Measurements from ENCODE around the gene SLC22A14.
"Not testable (repeated sequence)": the region's sequence is repeated elsewhere in the genome, so short reads cannot be mapped to it uniquely, and the experiment has no call there.

The SLC22A14 gene, protein sequence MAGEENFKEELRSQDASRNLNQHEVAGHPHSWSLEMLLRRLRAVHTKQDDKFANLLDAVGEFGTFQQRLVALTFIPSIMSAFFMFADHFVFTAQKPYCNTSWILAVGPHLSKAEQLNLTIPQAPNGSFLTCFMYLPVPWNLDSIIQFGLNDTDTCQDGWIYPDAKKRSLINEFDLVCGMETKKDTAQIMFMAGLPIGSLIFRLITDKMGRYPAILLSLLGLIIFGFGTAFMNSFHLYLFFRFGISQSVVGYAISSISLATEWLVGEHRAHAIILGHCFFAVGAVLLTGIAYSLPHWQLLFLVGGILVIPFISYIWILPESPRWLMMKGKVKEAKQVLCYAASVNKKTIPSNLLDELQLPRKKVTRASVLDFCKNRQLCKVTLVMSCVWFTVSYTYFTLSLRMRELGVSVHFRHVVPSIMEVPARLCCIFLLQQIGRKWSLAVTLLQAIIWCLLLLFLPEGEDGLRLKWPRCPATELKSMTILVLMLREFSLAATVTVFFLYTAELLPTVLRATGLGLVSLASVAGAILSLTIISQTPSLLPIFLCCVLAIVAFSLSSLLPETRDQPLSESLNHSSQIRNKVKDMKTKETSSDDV

DNA sequence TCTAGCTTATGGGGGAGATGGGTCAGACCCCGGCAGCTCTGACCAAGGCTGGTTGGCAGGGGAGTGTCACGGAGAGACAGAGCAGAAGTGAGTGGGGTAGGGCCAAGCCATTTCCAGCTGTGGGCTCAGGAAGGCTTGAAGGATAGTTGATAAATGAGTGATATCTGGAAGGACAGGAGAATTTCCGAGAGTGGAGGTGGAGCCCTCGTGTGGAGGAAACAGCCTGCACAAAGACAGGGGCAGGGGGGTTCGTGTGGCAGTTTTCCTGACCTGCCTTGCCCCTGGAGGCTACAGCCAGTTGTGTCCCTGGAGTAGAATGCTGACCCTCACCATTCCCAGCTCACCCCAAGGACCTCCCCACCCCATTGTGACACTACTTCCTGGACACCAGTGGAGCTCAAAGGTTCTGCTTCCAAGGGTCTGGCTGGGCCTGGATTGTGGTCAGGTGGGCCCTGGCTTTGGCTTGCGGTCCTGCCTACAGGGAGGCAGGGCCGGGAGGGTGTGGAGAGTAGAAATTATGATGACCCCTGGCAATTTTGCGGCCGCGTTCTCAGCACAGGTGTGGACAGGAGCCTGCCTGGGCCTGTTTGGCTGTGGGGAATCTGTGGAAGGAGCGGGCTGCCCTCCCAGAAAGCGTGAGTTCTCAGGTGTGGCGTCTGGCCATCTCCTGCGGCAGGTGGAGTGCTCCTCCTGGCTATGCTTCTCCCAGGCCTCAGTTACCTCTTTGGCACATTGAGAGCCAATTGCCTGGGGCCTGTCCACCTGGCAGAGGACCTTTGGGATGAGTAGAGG, at the start of gene SLC22A14:
Gene SLC22A14 (plus strand): TSS at position 400 of the 792 bp plus-strand sequence. CDS start 23,733 bp downstream, outside the sequence.
- in situ Hi-C loops (cut with MboI; ENCODE audit: low sequenced_read_pairs) = no loop called here

DNA sequence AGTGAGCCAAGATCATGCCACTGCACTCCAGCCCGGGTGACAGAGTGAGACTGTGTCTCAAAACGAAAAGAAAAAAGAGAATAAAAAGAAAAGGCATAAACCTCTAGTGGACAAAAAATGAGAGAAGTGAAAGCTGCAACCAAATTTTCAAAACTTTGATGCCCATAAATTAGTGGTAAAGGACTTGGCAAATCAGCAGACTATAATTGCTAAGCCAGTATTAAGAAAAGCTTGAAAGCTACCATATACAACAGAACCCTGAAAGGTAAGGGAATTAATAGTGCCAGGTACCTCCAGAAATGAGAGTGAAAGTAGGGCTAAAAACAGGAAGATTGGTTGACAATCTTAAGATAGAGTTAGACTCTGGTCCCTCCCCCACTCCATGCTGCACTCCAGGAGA, 49.4 kb upstream of the SLC22A14 start:
- in situ Hi-C loops (cut with MboI; ENCODE audit: low sequenced_read_pairs) = no loop called here

GRCh38 chr3:38235466-38235865, 46.6 kb upstream of the SLC22A14 start:
- in situ Hi-C loops (cut with MboI; ENCODE audit: low sequenced_read_pairs) = no loop called here

DNA sequence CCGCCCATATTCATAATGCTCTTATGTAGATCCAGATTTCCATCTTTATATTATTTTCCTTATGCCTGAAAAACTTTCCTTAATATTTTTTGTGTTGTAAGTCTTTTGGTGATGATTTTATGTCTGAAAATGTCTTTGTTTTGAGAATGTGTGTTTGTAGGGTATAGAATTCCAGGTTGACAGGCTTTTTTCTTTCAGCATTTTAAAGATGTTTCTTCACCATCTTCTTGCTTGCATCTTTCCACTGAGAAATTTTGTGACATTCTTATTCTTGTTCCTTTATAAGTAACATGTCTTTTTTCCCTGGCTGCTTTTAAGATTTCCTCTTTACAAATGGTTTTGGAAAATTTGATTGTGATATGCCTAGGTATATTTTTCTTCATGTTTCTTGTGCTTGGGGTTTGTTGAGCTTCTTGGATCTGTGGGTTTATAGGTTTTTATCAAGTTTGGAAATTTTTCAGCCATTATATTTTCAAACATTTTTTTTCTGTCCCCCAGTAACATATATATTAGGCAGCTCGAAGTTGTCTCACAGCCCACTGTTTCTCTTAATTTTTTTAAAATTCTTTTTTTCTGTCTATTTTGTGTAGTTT, 43.6 kb upstream of the SLC22A14 start:
- in situ Hi-C loops (cut with MboI; ENCODE audit: low sequenced_read_pairs) = no loop called here

- in situ Hi-C loops (cut with MboI; ENCODE audit: low sequenced_read_pairs) = not testable (repeated sequence)
These were observed 39.3 kb upstream of the SLC22A14 start for GRCh38 chr3:38242812-38243211.

GRCh38 chr3:38245930-38246329, 36.2 kb upstream of the SLC22A14 start:
- in situ Hi-C loops (cut with MboI; ENCODE audit: low sequenced_read_pairs) = no loop called here

- in situ Hi-C loops (cut with MboI; ENCODE audit: low sequenced_read_pairs) = no loop called here
These were observed 34.6 kb upstream of the SLC22A14 start for GRCh38 chr3:38247366-38248035.

DNA sequence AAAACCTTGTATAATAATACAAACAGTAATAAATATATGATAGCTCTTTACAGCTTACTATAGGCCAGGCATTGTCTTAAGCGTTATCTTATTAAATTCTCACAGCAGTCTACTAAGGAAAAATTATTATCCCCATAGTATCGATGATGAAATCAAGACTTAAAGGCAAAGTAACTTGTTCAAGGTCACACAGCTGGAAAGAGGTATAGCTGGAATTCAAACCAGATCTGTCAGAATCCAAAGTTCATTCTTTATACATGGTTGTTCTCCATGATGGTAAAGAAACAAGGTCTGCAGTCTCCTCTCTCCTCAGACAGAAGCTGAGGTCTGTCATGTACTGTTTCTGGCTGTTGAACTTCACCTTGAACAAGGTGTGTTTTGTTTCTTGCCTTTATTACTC, 31.9 kb upstream of the SLC22A14 start:
- in situ Hi-C loops (cut with MboI; ENCODE audit: low sequenced_read_pairs) = no loop called here

- in situ Hi-C loops (cut with MboI; ENCODE audit: low sequenced_read_pairs) = no loop called here
These were observed 30.9 kb upstream of the SLC22A14 start for GRCh38 chr3:38251197-38251596.

DNA sequence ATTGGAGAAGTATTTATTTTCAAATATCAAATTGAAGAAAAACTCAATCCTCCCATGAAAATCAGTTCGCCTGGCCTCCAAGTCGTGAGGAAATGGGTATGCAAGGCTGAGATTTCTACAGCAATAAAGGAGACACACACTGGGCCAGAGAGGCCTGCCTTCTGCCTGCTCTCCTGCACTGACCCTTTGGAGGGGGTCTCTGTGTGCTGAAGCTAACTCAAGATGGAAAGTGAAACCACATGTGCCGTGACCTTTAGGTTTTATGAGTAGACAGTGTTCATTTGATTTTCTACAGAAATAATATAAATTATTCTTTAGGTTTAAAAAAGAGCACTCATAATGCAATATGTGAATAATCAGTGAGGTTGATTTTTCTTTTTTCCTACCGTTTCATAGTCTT, 28.4 kb upstream of the SLC22A14 start:
- in situ Hi-C loops (cut with MboI; ENCODE audit: low sequenced_read_pairs) = no loop called here

DNA sequence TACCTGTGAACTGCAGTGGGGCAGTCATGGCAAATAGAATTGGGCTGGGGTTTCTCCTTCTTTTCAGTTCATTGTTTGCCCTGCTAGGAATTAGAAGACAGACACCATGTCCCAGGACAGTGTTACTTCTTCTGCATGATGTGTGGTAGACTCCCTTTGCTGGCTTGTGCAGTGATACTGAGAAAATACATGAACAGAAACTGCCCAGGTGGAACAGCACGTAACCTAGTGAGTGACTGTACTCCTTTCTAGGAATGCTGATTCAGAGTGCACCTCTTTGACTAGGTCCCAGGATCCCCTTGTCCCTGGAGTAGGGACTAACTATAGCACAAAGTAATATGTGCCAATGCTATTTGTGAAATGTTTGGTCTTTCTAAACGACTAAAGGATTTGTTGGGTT, 27.2 kb upstream of the SLC22A14 start:
- in situ Hi-C loops (cut with MboI; ENCODE audit: low sequenced_read_pairs) = no loop called here

- in situ Hi-C loops (cut with MboI; ENCODE audit: low sequenced_read_pairs) = no loop called here
These were observed 26.5 kb upstream of the SLC22A14 start for GRCh38 chr3:38255627-38256026.

DNA sequence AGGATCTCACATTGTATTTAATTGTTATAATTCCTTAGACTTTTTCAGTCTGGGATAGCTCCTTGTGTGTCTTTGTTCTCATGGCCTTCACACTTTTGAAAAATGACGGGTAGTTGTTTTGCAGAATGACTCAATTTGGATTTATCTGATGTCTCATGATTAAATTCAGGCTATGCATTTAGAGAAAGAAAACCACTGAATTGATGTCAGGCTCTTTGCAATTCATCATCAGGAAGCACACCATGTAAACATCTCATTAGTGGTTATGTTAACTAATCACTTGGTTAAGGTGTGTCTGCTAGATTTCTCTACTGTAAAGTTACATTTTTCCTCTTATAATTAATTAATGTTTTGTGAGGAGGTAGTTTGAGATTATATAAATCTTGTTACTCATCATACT, 24.5 kb upstream of the SLC22A14 start:
- in situ Hi-C loops (cut with MboI; ENCODE audit: low sequenced_read_pairs) = no loop called here

GRCh38 chr3:38260474-38260873, 21.6 kb upstream of the SLC22A14 start:
- in situ Hi-C loops (cut with MboI; ENCODE audit: low sequenced_read_pairs) = no loop called here

- in situ Hi-C loops (cut with MboI; ENCODE audit: low sequenced_read_pairs) = no loop called here
These were observed 17.7 kb upstream of the SLC22A14 start for GRCh38 chr3:38264353-38264771.

- in situ Hi-C loops (cut with MboI; ENCODE audit: low sequenced_read_pairs) = no loop called here
These were observed 17.3 kb upstream of the SLC22A14 start for GRCh38 chr3:38264779-38265178.

- in situ Hi-C loops (cut with MboI; ENCODE audit: low sequenced_read_pairs) = no loop called here
These were observed 16.3 kb upstream of the SLC22A14 start, which contains the start of gene SLC22A13 for GRCh38 chr3:38265604-38266307. Gene SLC22A13, plus strand, starts transcription at chr3:38265812. Its CDS starts 49 bp downstream, at chr3:38265861.

DNA sequence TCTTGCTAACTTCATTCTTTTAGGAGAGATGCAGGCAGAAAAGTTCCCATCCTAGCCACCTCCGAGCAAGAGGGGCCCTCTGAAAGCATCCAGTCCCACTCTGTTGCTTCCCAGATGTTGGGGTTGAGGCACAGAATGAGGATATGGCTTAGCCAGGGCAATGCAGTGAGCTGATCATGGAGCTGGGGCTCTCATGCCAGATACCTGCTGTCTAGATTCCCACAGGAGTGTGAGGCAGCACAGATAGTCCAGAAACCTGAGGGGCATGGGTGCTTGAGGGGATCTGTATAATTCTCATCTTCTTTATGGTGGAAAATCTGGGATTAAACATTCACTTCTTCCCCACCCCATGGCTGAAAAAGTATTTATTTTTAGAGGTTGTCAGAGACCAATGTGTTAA, 15.3 kb upstream of the SLC22A14 start:
- in situ Hi-C loops (cut with MboI; ENCODE audit: low sequenced_read_pairs) = no loop called here

DNA sequence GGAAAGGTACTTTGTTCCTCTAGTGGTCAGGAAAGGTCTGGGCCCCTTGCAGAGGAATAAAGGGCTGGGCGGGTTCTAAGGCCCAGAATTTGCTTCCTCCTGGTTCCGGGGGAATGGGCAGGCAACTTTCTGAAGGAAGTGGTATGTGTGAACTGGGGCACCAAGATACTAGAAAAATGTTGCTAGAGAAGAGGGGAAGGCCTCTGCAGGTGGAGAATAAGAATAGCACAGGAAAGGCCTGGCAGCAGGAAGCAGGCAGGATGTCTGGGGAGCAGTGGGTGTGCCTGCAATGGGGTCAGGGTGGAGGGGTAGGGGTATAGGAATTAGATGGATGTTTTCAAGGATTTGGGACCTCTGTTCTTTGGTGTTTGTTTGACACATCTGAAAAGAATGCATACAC, 14.4 kb upstream of the SLC22A14 start:
- in situ Hi-C loops (cut with MboI; ENCODE audit: low sequenced_read_pairs) = no loop called here

DNA sequence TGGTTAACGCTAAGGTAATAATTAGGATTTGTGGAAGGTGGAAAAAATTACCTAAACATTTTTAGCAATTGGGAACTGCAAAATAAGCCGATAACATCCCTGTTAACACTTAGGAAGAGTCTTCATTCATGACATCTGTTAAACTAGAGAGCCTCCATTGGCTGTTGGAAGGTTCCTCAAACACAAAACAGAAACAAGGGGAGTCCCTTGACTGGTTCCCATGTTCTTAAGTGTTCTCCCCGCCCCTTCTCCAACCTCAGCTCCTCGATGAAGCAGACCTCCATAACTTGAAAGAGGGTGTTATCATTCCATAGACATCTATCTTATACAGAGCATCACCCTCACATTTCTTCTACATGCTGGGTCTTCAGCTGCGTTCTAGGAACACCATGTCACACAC, 14.0 kb upstream of the SLC22A14 start:
- in situ Hi-C loops (cut with MboI; ENCODE audit: low sequenced_read_pairs) = no loop called here

Data from HL-60/S4 (cell line).